MM.1S (cell line): ENCODE data around the gene TCF25.

ENCODE experiments used
- DNase-seq: peaks from one replicate; pipeline ENCODE4 v3.0.0-alpha.2; 2015
- H2AFZ ChIP-seq: fragments of 300-600 bp; sonication (generic); 2 replicates; pipeline ENCODE4 v1.6.0; 2016; ENCODE audit warnings: antibody characterized with exemption, low read length
- H3F3A ChIP-seq: fragments of 300-600 bp; sonication (generic); 2 replicates; pipeline ENCODE4 v1.6.1; 2016; ENCODE audit warnings: mild to moderate bottlenecking, antibody characterized with exemption, low read length, moderate library complexity, mixed read lengths; ENCODE audit not compliant: insufficient read depth
- H3K27ac ChIP-seq: fragments of 300-600 bp; sonication (generic); 2 replicates; pipeline ENCODE4 v1.5.1; 2016; ENCODE audit warnings: mild to moderate bottlenecking, low read length
- H3K27me3 ChIP-seq: fragments of 300-600 bp; sonication (generic); replicated peaks from 2 replicates; pipeline ENCODE4 v1.6.0; 2016; ENCODE audit warnings: low read length; ENCODE audit not compliant: insufficient read depth
- H3K36me3 ChIP-seq: fragments of 300-600 bp; sonication (generic); replicated peaks from 2 replicates; pipeline ENCODE4 v1.6.1; 2016; ENCODE audit warnings: mild to moderate bottlenecking, low read length, mixed read lengths; ENCODE audit not compliant: insufficient read depth
- H3K4me1 ChIP-seq: fragments of 300-600 bp; sonication (generic); 2 replicates; pipeline ENCODE4 v1.6.1; 2016; ENCODE audit warnings: low read length, mixed read lengths
- H3K4me2 ChIP-seq: fragments of 300-600 bp; sonication (generic); 2 replicates; pipeline ENCODE4 v1.6.0; 2016; ENCODE audit warnings: low read depth, low read length
- H3K4me3 ChIP-seq: fragments of 300-600 bp; sonication (generic); 2 replicates; pipeline ENCODE4 v1.5.1; 2016; ENCODE audit warnings: low read length, mixed read lengths
- H3K79me2 ChIP-seq: fragments of 300-600 bp; sonication (generic); 2 replicates; pipeline ENCODE4 v1.6.1; 2016; ENCODE audit warnings: mixed run types, low read length, mixed read lengths
- H3K9ac ChIP-seq: fragments of 300-600 bp; sonication (generic); 2 replicates; pipeline ENCODE4 v1.6.1; 2016; ENCODE audit warnings: low read length, mixed read lengths
- H3K9me2 ChIP-seq: fragments of 300-600 bp; sonication (generic); replicated peaks from 2 replicates; pipeline ENCODE4 v1.6.1; 2016; ENCODE audit warnings: mild to moderate bottlenecking, low read length, mixed read lengths; ENCODE audit not compliant: insufficient read depth
- H3K9me3 ChIP-seq: fragments of 300-600 bp; sonication (generic); replicated peaks from 2 replicates; pipeline ENCODE4 v1.6.1; 2016; ENCODE audit warnings: mild to moderate bottlenecking, low read length, mixed read lengths; ENCODE audit not compliant: insufficient read depth
- H4K20me1 ChIP-seq: fragments of 300-600 bp; sonication (generic); 2 replicates; pipeline ENCODE4 v1.6.1; 2016; ENCODE audit warnings: mild to moderate bottlenecking, low read length, moderate library complexity, mixed read lengths; ENCODE audit not compliant: insufficient read depth
- CTCF ChIP-seq: fragments of 300-600 bp; sonication (generic); IDR thresholded peaks from 2 replicates; pipeline ENCODE4 v1.5.1; 2016; ENCODE audit warnings: antibody characterized with exemption, low read length, mixed read lengths
- EZH2 ChIP-seq: fragments of 300-600 bp; sonication (generic); optimal IDR thresholded peaks from 2 replicates; pipeline ENCODE3; 2017; ENCODE audit warnings: low read depth, mild to moderate bottlenecking, antibody characterized with exemption, low read length, mixed read lengths
- EZH2phosphoT487 ChIP-seq: fragments of 300-600 bp; sonication (generic); IDR thresholded peaks from 2 replicates; pipeline ENCODE4 v1.6.1; 2018; ENCODE audit warnings: antibody characterized with exemption, low read length

Gene TCF25

GRCh38 chr16:89859615-89860007, 13.8 kb upstream of the TCF25 start:
- Histone ChIP-seq H3K36me3 (no peaks in the 10 kb centered on the region), H3K27me3 (no peaks in the 10 kb centered on the region), H3F3A (peaks cover 15% of the 10 kb centered on the region), H2AFZ (no peak overlapping the region), H3K9ac (no peak overlapping the region), H3K27ac (no peak overlapping the region), H3K4me2 (no peak overlapping the region), H3K79me2 (no peaks in the 10 kb centered on the region), H3K4me1 (peaks cover 12% of the 10 kb centered on the region), H3K9me2 (no peaks in the 10 kb centered on the region), H3K4me3 (no peak overlapping the region), H3K9me3 (no peaks in the 10 kb centered on the region), H4K20me1 (no peaks in the 10 kb centered on the region)
- DNase-seq, result no peak
- TF ChIP-seq CTCF (no peak), EZH2phosphoT487 (no peak), EZH2 (no peak)

- TF ChIP-seq EZH2 (no peak), CTCF (peak; percentile 77), EZH2phosphoT487 (no peak)
- peak overlapping the region; percentile 29; the same call in 1 of the 2 replicates for H3K4me2 ChIP-seq
- H3K4me1 ChIP-seq, result peaks cover 13% of the 10 kb centered on the region
- no peaks in the 10 kb centered on the region for H3K9me3 ChIP-seq
- H3K36me3 ChIP-seq, result no peaks in the 10 kb centered on the region
- H3K9ac ChIP-seq, result no peak overlapping the region
- H4K20me1 ChIP-seq, result no peaks in the 10 kb centered on the region
- H3K4me3 ChIP-seq, result no peak overlapping the region
- H3F3A ChIP-seq, result peaks cover 17% of the 10 kb centered on the region
- no peaks in the 10 kb centered on the region for H3K27me3 ChIP-seq
- DNase-seq, result peak; percentile 37
- H2AFZ ChIP-seq, result no peak overlapping the region
- no peaks in the 10 kb centered on the region for H3K79me2 ChIP-seq
- no peaks in the 10 kb centered on the region for H3K9me2 ChIP-seq
- no peak overlapping the region for H3K27ac ChIP-seq
Measured at GRCh38 chr16:89860747-89861304, 12.6 kb upstream of the TCF25 start.

- H3K27ac ChIP-seq, result no peak overlapping the region
- H3K9me3 ChIP-seq, result no peaks in the 10 kb centered on the region
- no peak overlapping the region for H3K9ac ChIP-seq
- no peaks in the 10 kb centered on the region for H3K79me2 ChIP-seq
- no peaks in the 10 kb centered on the region for H3K27me3 ChIP-seq
- DNase-seq, result no peak
- no peaks in the 10 kb centered on the region for H3K9me2 ChIP-seq
- peaks cover 17% of the 10 kb centered on the region for H3F3A ChIP-seq
- peaks cover 13% of the 10 kb centered on the region for H3K4me1 ChIP-seq
- no peak overlapping the region for H3K4me3 ChIP-seq
- H3K36me3 ChIP-seq, result no peaks in the 10 kb centered on the region
- no peak overlapping the region for H3K4me2 ChIP-seq
- TF ChIP-seq EZH2 (no peak), EZH2phosphoT487 (no peak), CTCF (no peak)
- H2AFZ ChIP-seq, result no peak overlapping the region
- H4K20me1 ChIP-seq, result no peaks in the 10 kb centered on the region
Measured at GRCh38 chr16:89861648-89862047, 11.7 kb upstream of the TCF25 start.
